MM.1S (cell line): Measurements from ENCODE around the gene OBSCN.

Experiments used
- DNase-seq: peaks from one replicate; pipeline ENCODE4 v3.0.0-alpha.2; 2015
- H2AFZ ChIP-seq: fragments of 300-600 bp; sonication (generic); 2 replicates; pipeline ENCODE4 v1.6.0; 2016; ENCODE audit warnings: antibody characterized with exemption, low read length
- H3F3A ChIP-seq: fragments of 300-600 bp; sonication (generic); 2 replicates; pipeline ENCODE4 v1.6.1; 2016; ENCODE audit warnings: mild to moderate bottlenecking, antibody characterized with exemption, low read length, moderate library complexity, mixed read lengths; ENCODE audit not compliant: insufficient read depth
- H3K27ac ChIP-seq: fragments of 300-600 bp; sonication (generic); 2 replicates; pipeline ENCODE4 v1.5.1; 2016; ENCODE audit warnings: mild to moderate bottlenecking, low read length
- H3K27me3 ChIP-seq: fragments of 300-600 bp; sonication (generic); replicated peaks from 2 replicates; pipeline ENCODE4 v1.6.0; 2016; ENCODE audit warnings: low read length; ENCODE audit not compliant: insufficient read depth
- H3K36me3 ChIP-seq: fragments of 300-600 bp; sonication (generic); replicated peaks from 2 replicates; pipeline ENCODE4 v1.6.1; 2016; ENCODE audit warnings: mild to moderate bottlenecking, low read length, mixed read lengths; ENCODE audit not compliant: insufficient read depth
- H3K4me1 ChIP-seq: fragments of 300-600 bp; sonication (generic); 2 replicates; pipeline ENCODE4 v1.6.1; 2016; ENCODE audit warnings: low read length, mixed read lengths
- H3K4me2 ChIP-seq: fragments of 300-600 bp; sonication (generic); 2 replicates; pipeline ENCODE4 v1.6.0; 2016; ENCODE audit warnings: low read depth, low read length
- H3K4me3 ChIP-seq: fragments of 300-600 bp; sonication (generic); 2 replicates; pipeline ENCODE4 v1.5.1; 2016; ENCODE audit warnings: low read length, mixed read lengths
- H3K79me2 ChIP-seq: fragments of 300-600 bp; sonication (generic); 2 replicates; pipeline ENCODE4 v1.6.1; 2016; ENCODE audit warnings: mixed run types, low read length, mixed read lengths
- H3K9ac ChIP-seq: fragments of 300-600 bp; sonication (generic); 2 replicates; pipeline ENCODE4 v1.6.1; 2016; ENCODE audit warnings: low read length, mixed read lengths
- H3K9me2 ChIP-seq: fragments of 300-600 bp; sonication (generic); replicated peaks from 2 replicates; pipeline ENCODE4 v1.6.1; 2016; ENCODE audit warnings: mild to moderate bottlenecking, low read length, mixed read lengths; ENCODE audit not compliant: insufficient read depth
- H3K9me3 ChIP-seq: fragments of 300-600 bp; sonication (generic); replicated peaks from 2 replicates; pipeline ENCODE4 v1.6.1; 2016; ENCODE audit warnings: mild to moderate bottlenecking, low read length, mixed read lengths; ENCODE audit not compliant: insufficient read depth
- H4K20me1 ChIP-seq: fragments of 300-600 bp; sonication (generic); 2 replicates; pipeline ENCODE4 v1.6.1; 2016; ENCODE audit warnings: mild to moderate bottlenecking, low read length, moderate library complexity, mixed read lengths; ENCODE audit not compliant: insufficient read depth
- CTCF ChIP-seq: fragments of 300-600 bp; sonication (generic); IDR thresholded peaks from 2 replicates; pipeline ENCODE4 v1.5.1; 2016; ENCODE audit warnings: antibody characterized with exemption, low read length, mixed read lengths
- EZH2 ChIP-seq: fragments of 300-600 bp; sonication (generic); optimal IDR thresholded peaks from 2 replicates; pipeline ENCODE3; 2017; ENCODE audit warnings: low read depth, mild to moderate bottlenecking, antibody characterized with exemption, low read length, mixed read lengths
- EZH2phosphoT487 ChIP-seq: fragments of 300-600 bp; sonication (generic); IDR thresholded peaks from 2 replicates; pipeline ENCODE4 v1.6.1; 2018; ENCODE audit warnings: antibody characterized with exemption, low read length

The OBSCN gene

GRCh38 chr1:228198977-228199590 is 8.8 kb upstream of the OBSCN start:
- H3K36me3 ChIP-seq, result no peaks in the 10 kb centered on the region
- no peak for TF ChIP-seq CTCF
- TF ChIP-seq EZH2, result no peak
- no peak for TF ChIP-seq EZH2phosphoT487
- H3K9me2 ChIP-seq, result no peaks in the 10 kb centered on the region
- no peaks in the 10 kb centered on the region for H3K79me2 ChIP-seq
- H2AFZ ChIP-seq, result no peak overlapping the region
- no peaks in the 10 kb centered on the region for H4K20me1 ChIP-seq
- no peaks in the 10 kb centered on the region for H3F3A ChIP-seq
- no peaks in the 10 kb centered on the region for H3K4me1 ChIP-seq
- H3K9ac ChIP-seq, result no peak overlapping the region
- H3K9me3 ChIP-seq, result no peaks in the 10 kb centered on the region
- DNase-seq, result no peak
- H3K4me2 ChIP-seq, result no peak overlapping the region
- H3K27me3 ChIP-seq, result no peaks in the 10 kb centered on the region
- no peak overlapping the region for H3K27ac ChIP-seq
- H3K4me3 ChIP-seq, result no peak overlapping the region

GRCh38 chr1:228204958-228205357 is 2.9 kb upstream of the OBSCN start:
- Histone ChIP-seq H3K9ac (no peak overlapping the region), H2AFZ (no peak overlapping the region), H3K4me3 (no peak overlapping the region), H3K27ac (no peak overlapping the region), H3K36me3 (no peaks in the 10 kb centered on the region), H3K4me2 (no peak overlapping the region), H3F3A (no peaks in the 10 kb centered on the region), H3K27me3 (no peaks in the 10 kb centered on the region), H3K4me1 (peaks cover 12% of the 10 kb centered on the region), H4K20me1 (no peaks in the 10 kb centered on the region), H3K79me2 (no peaks in the 10 kb centered on the region), H3K9me2 (no peaks in the 10 kb centered on the region), H3K9me3 (no peaks in the 10 kb centered on the region)
- TF ChIP-seq CTCF, result no peak
- no peak for TF ChIP-seq EZH2
- TF ChIP-seq EZH2phosphoT487, result no peak
- no peak for DNase-seq

GRCh38 chr1:228205526-228206436 is 2.1 kb upstream of the OBSCN start:
- Histone ChIP-seq H4K20me1 (no peaks in the 10 kb centered on the region), H3K9ac (no peak overlapping the region), H3K4me3 (no peak overlapping the region), H3K79me2 (no peaks in the 10 kb centered on the region), H3K27me3 (no peaks in the 10 kb centered on the region), H3K4me1 (peaks cover 12% of the 10 kb centered on the region), H3K9me3 (no peaks in the 10 kb centered on the region), H3K27ac (no peak overlapping the region), H3K9me2 (no peaks in the 10 kb centered on the region), H3K36me3 (no peaks in the 10 kb centered on the region), H3K4me2 (no peak overlapping the region), H2AFZ (no peak overlapping the region), H3F3A (no peaks in the 10 kb centered on the region)
- no peak for DNase-seq
- TF ChIP-seq EZH2 (no peak), EZH2phosphoT487 (no peak), CTCF (no peak)
